Measurements from ENCODE around the gene STT3A.
"Not testable (repeated sequence)": the region's sequence is repeated elsewhere in the genome, so short reads cannot be mapped to it uniquely, and the experiment has no call there.

The STT3A gene

GRCh38 chr11:125592305-125593113 is at the start of gene STT3A:
STT3A (plus strand) TSS chr11:125592852; CDS start chr11:125595916, 3,064 bp downstream.
- peak; percentile 99 to 100 for DNase-seq

GRCh38 chr11:125550780-125551179 is 41.9 kb upstream of the STT3A start:
- no peak for DNase-seq

- no peak for DNase-seq
Measured at GRCh38 chr11:125551835-125552342, 40.8 kb upstream of the STT3A start.

GRCh38 chr11:125552927-125553326 is 39.7 kb upstream of the STT3A start:
- DNase-seq: no peak

GRCh38 chr11:125553357-125553756 is 39.3 kb upstream of the STT3A start:
- no peak for DNase-seq

GRCh38 chr11:125554038-125554437 is 38.6 kb upstream of the STT3A start:
- no peak for DNase-seq

- DNase-seq: no peak
Measured at GRCh38 chr11:125559888-125560287, 32.8 kb upstream of the STT3A start.

GRCh38 chr11:125561924-125562323 is 30.7 kb upstream of the STT3A start:
- DNase-seq: no peak

GRCh38 chr11:125562430-125562829 is 30.2 kb upstream of the STT3A start:
- DNase-seq: no peak

GRCh38 chr11:125564357-125564756 is 28.3 kb upstream of the STT3A start:
- DNase-seq: no peak

GRCh38 chr11:125566235-125566634 is 26.4 kb upstream of the STT3A start:
- DNase-seq: no peak

- DNase-seq: peak; percentile 89 to 90
Measured at GRCh38 chr11:125568970-125569914, 23.4 kb upstream of the STT3A start, which contains the start of gene EI24. EI24 (plus strand) TSS chr11:125569477; CDS start chr11:125572528, 3,051 bp downstream.

GRCh38 chr11:125569915-125570621 is 22.6 kb upstream of the STT3A start:
- peak in 1 of 2 donors; percentile 19 for DNase-seq

- no peak for DNase-seq
Measured at GRCh38 chr11:125570952-125571351, 21.7 kb upstream of the STT3A start.

- DNase-seq: no peak
Measured at GRCh38 chr11:125572916-125573315, 19.7 kb upstream of the STT3A start.

- DNase-seq: not testable (repeated sequence)
Measured at GRCh38 chr11:125577181-125577580, 15.5 kb upstream of the STT3A start.

GRCh38 chr11:125578783-125579182 is 13.9 kb upstream of the STT3A start:
- DNase-seq: no peak

- no peak for DNase-seq
Measured at GRCh38 chr11:125579811-125580210, 12.8 kb upstream of the STT3A start.

- no peak for DNase-seq
Measured at GRCh38 chr11:125583496-125583895, 9.2 kb upstream of the STT3A start.

GRCh38 chr11:125585487-125585886 is 7.2 kb upstream of the STT3A start:
- no peak for DNase-seq

GRCh38 chr11:125586623-125587022 is 6.0 kb upstream of the STT3A start:
- DNase-seq: no peak

GRCh38 chr11:125587480-125587879 is 5.2 kb upstream of the STT3A start:
- DNase-seq: no peak

GRCh38 chr11:125588505-125588904 is 4.1 kb upstream of the STT3A start:
- no peak for DNase-seq
